Measurements from ENCODE around the gene NXPH2.
"Not testable (repeated sequence)": the region's sequence is repeated elsewhere in the genome, so short reads cannot be mapped to it uniquely, and the experiment has no call there.

Gene NXPH2

GRCh38 chr2:138711812-138712211 is 68.4 kb downstream of the NXPH2 start:
- DNase-seq (ENCODE audit: low spot score): no peak

GRCh38 chr2:138708682-138709241 is 71.4 kb downstream of the NXPH2 start:
- no peak for DNase-seq (ENCODE audit: low spot score)

- DNase-seq (ENCODE audit: low spot score): no peak
Observed at GRCh38 chr2:138707392-138708074, 72.7 kb downstream of the NXPH2 start.

- no peak for DNase-seq (ENCODE audit: low spot score)
Observed at GRCh38 chr2:138703242-138703641, 76.9 kb downstream of the NXPH2 start.

GRCh38 chr2:138700716-138701115 is 79.5 kb downstream of the NXPH2 start:
- no peak for DNase-seq (ENCODE audit: low spot score)

- no peak for DNase-seq (ENCODE audit: low spot score)
Observed at GRCh38 chr2:138699421-138699820, 80.8 kb downstream of the NXPH2 start.

- no peak for DNase-seq (ENCODE audit: low spot score)
Observed at GRCh38 chr2:138698428-138698827, 81.8 kb downstream of the NXPH2 start.

- no peak for DNase-seq (ENCODE audit: low spot score)
Observed at GRCh38 chr2:138691667-138692066, 88.5 kb downstream of the NXPH2 start.

- DNase-seq (ENCODE audit: low spot score): no peak
Observed at GRCh38 chr2:138689705-138690104, 90.5 kb downstream of the NXPH2 start.

- DNase-seq (ENCODE audit: low spot score): no peak
Observed at GRCh38 chr2:138682163-138682562, 98.0 kb downstream of the NXPH2 start.

- DNase-seq (ENCODE audit: low spot score): no peak
Observed at GRCh38 chr2:138677221-138677620, 103.0 kb downstream of the NXPH2 start.

- DNase-seq (ENCODE audit: low spot score): no peak
Observed at GRCh38 chr2:138676619-138677021, 103.6 kb downstream of the NXPH2 start.

GRCh38 chr2:138671566-138671965 is 108.6 kb downstream of the NXPH2 start:
- DNase-seq (ENCODE audit: low spot score): no peak

- no peak for DNase-seq (ENCODE audit: low spot score)
Observed at GRCh38 chr2:138670734-138671133, 109.5 kb downstream of the NXPH2 start.

- no peak for DNase-seq (ENCODE audit: low spot score)
Observed at GRCh38 chr2:138665937-138666336, 114.3 kb downstream of the NXPH2 start.

- DNase-seq (ENCODE audit: low spot score): no peak
Observed at GRCh38 chr2:138658187-138658894, 121.8 kb downstream of the NXPH2 start.

- DNase-seq (ENCODE audit: low spot score): no peak
Observed at GRCh38 chr2:138654146-138654545, 126.0 kb downstream of the NXPH2 start.

- no peak for DNase-seq (ENCODE audit: low spot score)
Observed at GRCh38 chr2:138652378-138652777, 127.8 kb downstream of the NXPH2 start.

- no peak for DNase-seq (ENCODE audit: low spot score)
Observed at GRCh38 chr2:138649571-138649970, 130.6 kb downstream of the NXPH2 start.

- DNase-seq (ENCODE audit: low spot score): no peak
Observed at GRCh38 chr2:138648606-138649005, 131.6 kb downstream of the NXPH2 start.

GRCh38 chr2:138644776-138645175 is 135.4 kb downstream of the NXPH2 start:
- not testable (repeated sequence) for DNase-seq (ENCODE audit: low spot score)

- DNase-seq (ENCODE audit: low spot score): no peak
Observed at GRCh38 chr2:138640921-138641676, 139.1 kb downstream of the NXPH2 start.

GRCh38 chr2:138637686-138638085 is 142.5 kb downstream of the NXPH2 start:
- DNase-seq (ENCODE audit: low spot score): no peak

All from hematopoietic multipotent progenitor cell treated with erythropoietin and hydrocortisone succinate and interleukin-3 and kit ligand, for 17 days (in vitro differentiated cells).